ENCODE results near the gene LCE2B. TPM values are rescaled to one million over a fixed set of nuclear protein-coding genes. Genes with fewer than 3 reads are reported as not detected.
"Not testable (repeated sequence)": the region's sequence is repeated elsewhere in the genome, so short reads cannot be mapped to it uniquely, and the experiment has no call there.

The LCE2B gene
- total and polyA plus RNA-seq, 2 donors (not counting 1 experiment from before 2014, with no cell fraction given) = 0.53 TPM; not detected in 1

DNA sequence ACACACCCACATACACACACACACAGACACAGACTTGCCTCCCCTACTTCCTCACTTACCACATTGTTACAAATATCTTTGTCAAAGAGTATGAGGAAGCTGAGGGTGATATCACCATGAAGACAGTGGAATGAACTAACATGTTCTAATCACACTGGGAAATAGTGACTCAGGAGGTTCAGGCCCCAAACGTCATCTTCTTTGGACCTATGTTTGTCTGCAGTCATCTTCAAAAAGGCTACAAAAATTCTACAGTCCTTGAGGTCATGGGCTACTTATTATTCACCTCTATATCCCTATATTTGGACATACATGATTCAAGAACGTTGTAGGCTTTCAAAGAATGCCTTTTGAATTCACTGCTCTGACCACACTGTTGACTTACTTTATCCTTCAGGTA is 12.9 kb upstream of the LCE2B start:
- Histone ChIP-seq H3K9me3 (ENCODE audit: control insufficient read depth, insufficient read depth, low read depth, low read length) (no peaks in the 10 kb centered on the region), H3K27me3 (ENCODE audit: control insufficient read depth, insufficient read depth, low read length) (no peaks in the 10 kb centered on the region), H4K20me1 (ENCODE audit: control insufficient read depth, extremely low read depth, insufficient read depth, low read length) (no peaks in the 10 kb centered on the region), H3K4me3 (replicated peaks in 1 of 4; ENCODE audit: control extremely low read depth in 1 of 4, insufficient read depth in 1 of 4, low read depth in 3 of 4, low read length in 4 of 4) (no peak overlapping the region), H3K79me2 (ENCODE audit: control insufficient read depth, insufficient read depth, low read length) (no peaks in the 10 kb centered on the region), H3K4me1 (ENCODE audit: control insufficient read depth, extremely low read depth, insufficient read depth, low read length) (no peaks in the 10 kb centered on the region), H3K9ac (ENCODE audit: insufficient read depth, low read length) (no peak overlapping the region), H3K36me3 (ENCODE audit: control insufficient read depth, insufficient read depth, low read length) (no peaks in the 10 kb centered on the region), H2AFZ (ENCODE audit: low read length) (no peak overlapping the region), H3K27ac (ENCODE audit: insufficient read depth, low read length) (no peak overlapping the region), H3K4me2 (ENCODE audit: extremely low read depth, insufficient read depth, low read length) (no peak overlapping the region)
- TF ChIP-seq EZH2 (IDR thresholded peaks at IDR 0.05; ENCODE audit: low read length, missing control alignments) = no peak
- TF ChIP-seq, protein P1, sequence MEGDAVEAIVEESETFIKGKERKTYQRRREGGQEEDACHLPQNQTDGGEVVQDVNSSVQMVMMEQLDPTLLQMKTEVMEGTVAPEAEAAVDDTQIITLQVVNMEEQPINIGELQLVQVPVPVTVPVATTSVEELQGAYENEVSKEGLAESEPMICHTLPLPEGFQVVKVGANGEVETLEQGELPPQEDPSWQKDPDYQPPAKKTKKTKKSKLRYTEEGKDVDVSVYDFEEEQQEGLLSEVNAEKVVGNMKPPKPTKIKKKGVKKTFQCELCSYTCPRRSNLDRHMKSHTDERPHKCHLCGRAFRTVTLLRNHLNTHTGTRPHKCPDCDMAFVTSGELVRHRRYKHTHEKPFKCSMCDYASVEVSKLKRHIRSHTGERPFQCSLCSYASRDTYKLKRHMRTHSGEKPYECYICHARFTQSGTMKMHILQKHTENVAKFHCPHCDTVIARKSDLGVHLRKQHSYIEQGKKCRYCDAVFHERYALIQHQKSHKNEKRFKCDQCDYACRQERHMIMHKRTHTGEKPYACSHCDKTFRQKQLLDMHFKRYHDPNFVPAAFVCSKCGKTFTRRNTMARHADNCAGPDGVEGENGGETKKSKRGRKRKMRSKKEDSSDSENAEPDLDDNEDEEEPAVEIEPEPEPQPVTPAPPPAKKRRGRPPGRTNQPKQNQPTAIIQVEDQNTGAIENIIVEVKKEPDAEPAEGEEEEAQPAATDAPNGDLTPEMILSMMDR (conservative IDR thresholded peaks at IDR 0.05 in 1 of 2, IDR thresholded peaks at IDR 0.05 in 1 of 2; ENCODE audit: low read depth in 1 of 2, low read length in 2 of 2) = no peak
- no peak for DNase-seq (ENCODE audit: low read depth in 2 of 2)

DNA sequence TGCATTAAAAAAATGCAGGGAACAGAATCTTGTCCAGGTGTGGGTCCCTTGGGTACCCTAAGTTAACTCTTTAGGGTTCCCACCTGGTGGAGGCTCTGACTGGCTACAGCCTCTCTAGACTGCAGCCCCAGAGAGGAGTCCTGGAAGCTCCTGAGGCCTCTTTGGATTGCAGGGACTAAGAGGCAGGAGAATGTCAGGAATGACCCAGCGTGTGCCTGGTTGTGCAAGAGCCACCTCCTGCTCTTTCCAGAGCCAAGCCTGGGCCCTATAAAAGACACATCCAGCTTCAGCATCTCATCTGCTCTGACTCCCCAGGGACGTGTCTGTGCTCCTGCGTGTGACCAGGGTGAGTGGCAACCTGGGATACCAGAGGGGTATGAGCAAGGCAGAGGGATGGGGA is 10.9 kb upstream of the LCE2B start, which contains the start of gene LCE2C:
Gene LCE2C, plus strand, starts transcription at position 297 of the 400 bp plus-strand sequence. CDS start 737 bp downstream, outside the sequence.
- H3K27me3 ChIP-seq (ENCODE audit: control insufficient read depth, insufficient read depth, low read length); H4K20me1 ChIP-seq (ENCODE audit: control insufficient read depth, extremely low read depth, insufficient read depth, low read length); H3K9me3 ChIP-seq (ENCODE audit: control insufficient read depth, insufficient read depth, low read depth, low read length); H3K79me2 ChIP-seq (ENCODE audit: control insufficient read depth, insufficient read depth, low read length); H3K9ac ChIP-seq (ENCODE audit: insufficient read depth, low read length); H3K36me3 ChIP-seq (ENCODE audit: control insufficient read depth, insufficient read depth, low read length); H2AFZ ChIP-seq (ENCODE audit: low read length); H3K4me2 ChIP-seq (ENCODE audit: extremely low read depth, insufficient read depth, low read length); H3K4me1 ChIP-seq (ENCODE audit: control insufficient read depth, extremely low read depth, insufficient read depth, low read length); H3K4me3 ChIP-seq (replicated peaks in 1 of 4; ENCODE audit: control extremely low read depth in 1 of 4, insufficient read depth in 1 of 4, low read depth in 3 of 4, low read length in 4 of 4); H3K27ac ChIP-seq (ENCODE audit: insufficient read depth, low read length); DNase-seq (ENCODE audit: low read depth in 2 of 2): not testable (repeated sequence)

DNA sequence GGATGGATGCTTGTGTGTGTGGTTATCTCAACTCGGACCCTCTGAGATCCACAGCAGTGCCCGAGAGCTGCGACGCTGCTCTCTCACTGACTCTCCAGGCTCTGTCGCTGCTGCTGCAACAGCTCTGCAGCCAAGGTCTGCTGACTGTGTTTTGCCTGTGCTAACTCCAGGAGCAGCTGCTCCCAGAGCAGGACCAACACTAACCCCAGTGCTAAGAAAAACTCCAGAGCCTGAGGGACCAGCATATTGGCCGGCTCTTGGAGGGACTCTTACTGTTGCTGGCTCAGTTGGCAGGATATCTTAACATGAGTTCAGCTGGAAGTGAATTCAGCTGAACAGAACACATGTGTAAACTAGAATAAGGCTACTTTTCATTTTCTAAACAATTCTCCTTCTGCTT is 6.5 kb upstream of the LCE2B start:
- H3K27ac ChIP-seq (ENCODE audit: insufficient read depth, low read length) = no peak overlapping the region
- H3K9me3 ChIP-seq (ENCODE audit: control insufficient read depth, insufficient read depth, low read depth, low read length) = no peaks in the 10 kb centered on the region
- TF ChIP-seq, protein P1 (conservative IDR thresholded peaks at IDR 0.05 in 1 of 2, IDR thresholded peaks at IDR 0.05 in 1 of 2; ENCODE audit: low read depth in 1 of 2, low read length in 2 of 2) = no peak
- TF ChIP-seq EZH2 (IDR thresholded peaks at IDR 0.05; ENCODE audit: low read length, missing control alignments) = no peak
- no peak overlapping the region for H3K4me3 ChIP-seq (replicated peaks in 1 of 4; ENCODE audit: control extremely low read depth in 1 of 4, insufficient read depth in 1 of 4, low read depth in 3 of 4, low read length in 4 of 4)
- H4K20me1 ChIP-seq (ENCODE audit: control insufficient read depth, extremely low read depth, insufficient read depth, low read length) = no peaks in the 10 kb centered on the region
- DNase-seq (ENCODE audit: low read depth in 2 of 2) = no peak
- H3K4me2 ChIP-seq (ENCODE audit: extremely low read depth, insufficient read depth, low read length) = no peak overlapping the region
- no peaks in the 10 kb centered on the region for H3K27me3 ChIP-seq (ENCODE audit: control insufficient read depth, insufficient read depth, low read length)
- no peaks in the 10 kb centered on the region for H3K36me3 ChIP-seq (ENCODE audit: control insufficient read depth, insufficient read depth, low read length)
- no peak overlapping the region for H3K9ac ChIP-seq (ENCODE audit: insufficient read depth, low read length)
- no peaks in the 10 kb centered on the region for H3K4me1 ChIP-seq (ENCODE audit: control insufficient read depth, extremely low read depth, insufficient read depth, low read length)
- H2AFZ ChIP-seq (ENCODE audit: low read length) = no peak overlapping the region
- no peaks in the 10 kb centered on the region for H3K79me2 ChIP-seq (ENCODE audit: control insufficient read depth, insufficient read depth, low read length)
